GM19043 (cell line): Measurements from ENCODE around the gene KCNQ5.
A peak's percentile ranks its signal among the peaks of the same experiment; 100 is the strongest.

Source experiments
- ATAC-seq: cut with Tn5 transposase; IDR thresholded peaks from one replicate; pipeline ENCODE4 v1.9.1; 2021; ENCODE audit warnings: low read depth; ENCODE audit not compliant: unreplicated experiment

KCNQ5 gene

GRCh38 chr6:73081955-73082354 lies 460.1 kb downstream of the KCNQ5 start:
- ATAC-seq: no peak

- ATAC-seq: no peak
These were observed 462.0 kb downstream of the KCNQ5 start for GRCh38 chr6:73083886-73084285.

DNA sequence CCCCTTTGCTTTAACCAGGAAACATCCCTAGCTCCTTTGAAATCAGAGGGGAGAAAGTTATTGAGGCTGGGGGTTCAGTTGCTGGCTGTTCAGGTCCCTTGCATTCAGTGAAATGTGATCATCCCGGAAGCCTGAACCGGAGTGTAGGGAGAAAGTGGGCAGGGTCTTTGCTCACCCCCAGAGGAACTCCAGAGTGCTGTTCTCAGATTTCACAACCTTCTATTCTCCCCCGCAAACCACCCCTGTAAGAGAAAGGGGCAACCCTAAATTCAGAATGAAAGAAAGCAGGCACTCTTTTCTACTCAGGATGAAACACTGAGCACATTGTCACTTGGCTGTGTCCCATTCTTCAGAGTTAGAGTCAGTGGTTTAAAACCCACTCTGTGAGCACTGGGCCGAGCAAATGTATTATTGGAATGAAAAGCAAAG lies 463.6 kb downstream of the KCNQ5 start:
- ATAC-seq: no peak

- no peak for ATAC-seq
These were observed 464.9 kb downstream of the KCNQ5 start for GRCh38 chr6:73086726-73087125.

DNA sequence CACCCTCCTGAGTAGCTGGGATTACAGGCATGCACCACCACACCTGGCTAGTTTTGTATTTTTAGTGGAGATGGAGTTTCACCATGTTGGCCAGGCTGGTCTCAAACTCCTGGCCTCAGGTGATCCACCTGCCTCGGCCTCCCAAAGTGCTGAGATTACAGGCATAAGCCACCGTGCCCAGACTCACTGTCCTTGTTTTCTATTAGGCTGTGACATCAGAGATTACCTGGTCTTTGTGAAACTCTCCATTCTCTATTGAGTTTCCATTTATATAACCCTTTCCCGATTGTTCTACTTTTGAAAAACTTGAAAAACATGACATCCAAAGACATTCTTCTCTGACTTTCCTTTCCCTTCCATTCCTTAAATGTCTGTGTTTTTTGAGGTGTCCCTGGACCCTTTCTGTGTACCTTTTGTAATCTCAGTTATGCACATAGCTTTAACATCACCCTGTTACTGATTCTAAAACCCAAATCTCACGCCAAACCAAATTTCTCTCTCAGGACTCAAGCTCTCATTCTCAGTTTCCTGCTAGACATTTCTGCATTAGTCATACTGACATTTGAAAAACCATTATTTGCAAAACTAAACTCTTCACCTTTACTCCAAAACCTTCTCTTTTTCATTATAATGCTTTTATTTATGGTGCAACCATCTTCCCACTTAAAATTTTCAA lies 466.4 kb downstream of the KCNQ5 start:
- ATAC-seq: peak; percentile 54

DNA sequence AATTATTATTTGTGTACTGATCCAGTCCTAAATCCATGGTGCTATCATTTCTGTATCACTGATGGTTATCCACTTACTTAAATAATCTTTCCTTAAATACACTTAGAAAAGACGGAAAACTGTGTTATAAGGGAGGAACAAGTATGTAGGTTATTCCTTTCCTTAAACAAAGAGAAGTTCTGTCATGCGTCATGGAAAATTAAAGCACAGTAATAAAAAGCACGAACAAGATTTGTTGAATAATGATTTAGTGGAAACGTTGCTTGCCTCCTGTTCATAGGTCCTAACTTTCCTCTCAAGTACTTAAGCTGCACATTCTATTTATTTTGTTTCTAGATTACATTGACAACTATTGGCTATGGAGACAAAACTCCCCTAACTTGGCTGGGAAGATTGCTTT lies 483.1 kb downstream of the KCNQ5 start:
- no peak for ATAC-seq

DNA sequence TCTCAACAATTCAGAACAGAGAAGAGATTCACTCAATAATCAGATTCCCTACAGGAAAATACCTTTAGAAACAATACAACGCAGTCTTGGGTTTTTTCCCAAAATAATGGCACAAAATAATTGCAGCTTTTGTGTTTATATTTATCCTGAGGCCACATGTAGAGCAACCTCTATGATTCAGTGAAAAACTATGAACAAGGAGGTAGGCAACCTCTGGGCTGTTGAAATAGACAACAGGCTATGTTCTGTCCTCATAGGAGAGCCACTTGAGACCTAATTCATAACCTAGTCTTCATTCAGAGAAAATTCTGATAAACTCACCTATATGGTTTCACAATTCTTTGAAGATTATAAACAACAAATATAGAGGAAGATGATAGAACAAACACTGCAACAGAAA lies 485.2 kb downstream of the KCNQ5 start:
- ATAC-seq: no peak

DNA sequence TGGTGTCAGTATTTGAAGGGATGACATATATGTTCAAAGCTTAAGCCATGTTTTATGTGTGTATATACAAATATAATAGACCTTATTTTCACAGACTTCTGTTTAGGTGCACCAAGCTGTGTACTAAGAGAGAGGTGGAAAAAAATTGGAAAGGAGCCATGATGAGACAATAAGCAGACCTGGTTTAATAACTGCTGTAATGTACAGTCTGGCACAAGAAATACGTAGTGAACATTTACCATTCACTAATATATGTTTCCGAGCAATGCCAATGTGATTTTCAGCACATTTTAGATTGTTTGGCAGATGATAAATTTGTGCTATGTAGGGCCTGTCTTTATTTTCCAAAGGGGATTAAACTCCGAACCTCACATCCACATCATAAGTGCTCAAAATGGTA lies 487.1 kb downstream of the KCNQ5 start:
- ATAC-seq: no peak

DNA sequence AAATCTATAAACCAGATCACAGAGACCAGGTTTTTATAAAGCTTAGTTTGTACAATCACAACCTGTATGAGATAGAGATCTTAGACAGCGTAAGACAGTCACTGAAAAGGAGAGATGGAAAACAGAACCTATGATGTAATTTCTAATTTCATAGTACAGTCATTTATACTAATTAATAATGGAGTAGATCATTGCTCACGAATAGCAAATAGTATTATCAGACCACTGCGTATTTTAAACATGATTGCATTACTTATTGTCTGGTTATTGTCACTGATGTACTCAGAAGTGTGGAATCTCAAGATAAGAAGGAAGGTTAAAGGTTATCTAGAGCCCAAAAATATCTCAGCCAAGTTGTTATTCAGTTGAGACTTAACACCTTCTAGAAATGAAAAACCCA lies 487.8 kb downstream of the KCNQ5 start:
- no peak for ATAC-seq

DNA sequence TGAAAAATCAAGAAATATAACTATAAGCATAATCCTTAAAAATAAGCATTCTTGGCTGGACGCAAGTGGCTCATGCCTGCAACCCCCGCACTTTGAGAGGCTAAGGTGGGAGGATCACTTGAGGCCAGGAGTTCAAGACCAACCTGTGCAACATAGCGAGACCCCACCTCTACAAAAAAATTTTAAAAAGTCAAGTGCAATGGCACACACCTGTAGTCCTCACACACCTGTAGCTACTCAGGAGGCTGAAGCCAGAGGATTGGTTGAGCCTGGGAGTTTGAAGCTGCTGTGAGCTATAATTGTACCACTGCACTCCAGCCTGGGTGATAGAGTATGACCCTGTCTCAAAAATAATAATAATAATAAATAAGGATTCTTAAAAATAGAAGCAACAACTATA lies 494.5 kb downstream of the KCNQ5 start:
- no peak for ATAC-seq

GRCh38 chr6:73121421-73121993 lies 499.6 kb downstream of the KCNQ5 start:
- no peak for ATAC-seq

DNA sequence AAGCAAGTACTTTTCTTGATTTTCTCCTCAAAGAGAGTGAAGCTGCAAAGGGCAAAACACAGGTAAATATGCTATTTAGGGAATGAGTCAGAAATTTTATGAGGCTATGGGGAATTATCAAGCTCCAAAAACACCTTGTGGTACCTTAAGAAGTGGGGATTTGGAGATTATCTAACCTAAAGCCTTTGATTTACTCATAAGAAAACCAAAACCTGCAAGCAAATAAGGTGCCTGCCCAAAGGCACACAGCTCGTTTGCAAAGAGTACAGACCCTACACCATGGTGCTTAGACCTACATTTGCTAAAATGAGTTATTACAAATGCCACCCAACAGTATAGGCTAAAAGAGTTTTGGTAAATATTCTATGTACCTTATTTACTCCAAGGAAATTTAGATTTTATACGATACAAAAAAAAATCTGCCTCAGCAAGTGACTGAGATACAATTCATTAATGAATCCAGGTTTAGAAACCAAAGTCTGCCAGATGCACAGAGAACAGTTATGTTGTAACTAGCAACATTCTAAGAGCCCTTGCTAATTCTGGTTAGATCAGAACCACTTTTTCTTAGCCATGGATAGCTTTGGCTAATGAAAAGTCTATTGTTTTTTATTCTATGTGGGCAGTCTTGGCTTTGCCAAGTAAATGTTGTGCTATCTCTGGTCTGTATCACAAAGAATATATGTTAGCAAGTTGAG lies 501.9 kb downstream of the KCNQ5 start:
- peak; percentile 64 for ATAC-seq

GRCh38 chr6:73129653-73130443 lies 508.0 kb downstream of the KCNQ5 start:
- ATAC-seq: peak; percentile 96

DNA sequence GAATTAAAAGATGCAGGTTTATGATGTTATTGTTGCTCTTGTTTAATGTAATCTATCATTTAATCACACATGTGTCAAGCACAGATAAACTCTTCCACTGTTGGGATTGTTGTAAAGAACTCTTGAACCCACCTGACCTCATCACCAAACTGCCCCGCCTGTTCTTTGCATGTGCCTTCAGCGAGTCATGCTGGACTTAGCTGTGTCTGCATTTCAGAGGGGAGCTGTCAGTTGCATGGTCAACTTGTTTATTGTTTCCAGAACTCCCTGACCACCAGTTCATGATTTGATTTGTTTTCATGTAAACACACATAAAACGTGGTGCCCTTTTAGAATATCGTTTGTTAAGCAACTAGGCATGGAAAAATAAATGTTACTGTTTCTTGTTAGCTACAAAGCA lies 509.8 kb downstream of the KCNQ5 start:
- no peak for ATAC-seq

DNA sequence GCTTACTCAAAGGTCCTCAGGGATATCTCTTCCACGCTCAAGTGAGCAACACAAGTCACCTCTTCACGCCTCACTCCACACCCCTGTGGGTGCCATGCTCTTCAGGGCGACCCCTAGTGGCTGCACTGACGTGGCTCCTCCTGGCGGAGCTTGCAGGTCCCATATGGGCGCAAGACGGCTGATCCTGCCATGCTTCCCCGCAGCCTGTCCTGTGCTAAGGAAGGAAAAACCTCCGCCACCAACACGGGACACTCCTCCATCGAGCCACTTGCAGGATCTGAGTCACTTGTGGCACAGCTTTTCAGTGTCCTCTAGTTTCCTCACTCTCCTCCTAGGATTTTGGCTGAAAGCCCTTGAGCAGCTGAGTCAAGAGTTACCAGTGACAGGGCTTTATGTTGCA lies 512.7 kb downstream of the KCNQ5 start:
- ATAC-seq: no peak

- ATAC-seq: peak; percentile 72
These were observed 518.0 kb downstream of the KCNQ5 start for GRCh38 chr6:73139681-73140383.

- no peak for ATAC-seq
These were observed 521.7 kb downstream of the KCNQ5 start for GRCh38 chr6:73143551-73143950.

DNA sequence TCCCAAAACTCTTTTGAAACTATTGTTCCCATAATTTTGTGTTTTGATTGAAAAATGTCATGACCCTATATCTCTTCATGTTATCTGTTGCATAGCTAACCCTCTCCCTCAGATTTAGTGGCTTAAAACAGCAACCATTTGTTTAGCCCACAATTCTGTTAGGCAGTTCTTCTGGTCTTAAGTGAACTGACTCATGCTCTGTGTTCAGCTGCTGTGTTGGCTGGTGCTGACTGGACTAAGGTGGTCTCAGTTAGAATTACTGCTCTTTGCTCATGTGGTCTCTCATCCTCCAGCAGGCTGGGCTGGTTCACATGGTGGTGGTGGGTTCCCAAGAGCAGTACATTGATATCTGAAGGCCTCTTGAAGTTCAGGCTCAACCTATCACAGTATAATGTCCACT lies 522.7 kb downstream of the KCNQ5 start:
- no peak for ATAC-seq

- ATAC-seq: peak; percentile 76
These were observed 523.8 kb downstream of the KCNQ5 start for GRCh38 chr6:73145690-73146089.

DNA sequence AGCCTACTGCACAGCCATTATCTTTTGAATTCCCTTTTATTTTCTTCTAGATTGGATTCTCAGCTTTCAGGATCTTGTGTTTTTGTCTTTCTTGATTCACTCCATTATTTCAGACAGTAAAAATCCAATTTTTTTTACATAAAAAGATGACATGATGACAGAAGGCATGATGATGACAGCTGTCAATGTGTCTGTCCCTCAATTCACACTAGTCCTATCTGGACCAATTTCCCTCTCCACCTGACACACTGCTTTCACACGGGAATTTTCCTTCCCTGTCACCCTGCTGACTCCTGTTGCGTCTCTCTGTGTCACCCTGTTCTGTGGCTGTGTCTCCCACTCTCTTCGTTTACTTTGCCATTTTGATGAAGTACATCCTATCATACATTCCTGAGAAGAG lies 529.9 kb downstream of the KCNQ5 start:
- no peak for ATAC-seq

- ATAC-seq: no peak
These were observed 530.7 kb downstream of the KCNQ5 start for GRCh38 chr6:73152556-73152955.
